ENCODE data around the gene GPC6.

DNA sequence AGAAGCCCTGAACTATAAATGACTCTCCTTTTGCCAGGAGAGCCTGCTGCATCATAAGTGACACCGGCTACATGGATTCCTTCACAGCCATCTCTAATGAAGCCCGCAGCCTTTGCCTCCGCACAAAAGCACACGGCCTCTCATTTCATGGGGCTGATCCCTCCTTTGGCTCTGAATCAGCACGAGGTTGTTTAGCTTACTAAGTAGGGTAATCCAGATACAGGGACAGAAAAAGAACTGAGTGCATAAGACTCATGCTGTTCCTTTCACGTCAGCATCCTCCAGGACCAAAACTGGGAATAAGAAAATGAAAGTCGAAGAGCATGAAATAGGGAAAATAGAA lies 1116.6 kb downstream of the GPC6 start:
- TF ChIP-seq EZH2 (optimal IDR thresholded peaks at IDR 0.05; ENCODE audit: low read depth, low read length) (no peak), CTCF (IDR thresholded peaks at IDR 0.05; ENCODE audit: low read length) (no peak)
